ENCODE results near the gene TMEM131. TPM values are rescaled to one million over a fixed set of nuclear protein-coding genes. Genes with fewer than 3 reads are reported as not detected.

Gene TMEM131
- total RNA-seq, 2 experiments from 2014 or later, result 17.4 to 32.3 TPM

- no peaks in the 10 kb centered on the region for H3K9me2 ChIP-seq (ENCODE audit: insufficient read depth, low read length)
- no peak overlapping the region for H3K27ac ChIP-seq (ENCODE audit: low read depth, low read length, poor library complexity, severe bottlenecking)
- H3K4me2 ChIP-seq (ENCODE audit: low read length), result no peak overlapping the region
- no peak for DNase-seq (ENCODE audit: low spot score)
- intact Hi-C loops (cut with micrococcal nuclease; ENCODE audit: unreplicated experiment), result no loop called here
- peaks cover 39% of the 10 kb centered on the region for H3K4me1 ChIP-seq (ENCODE audit: insufficient read depth, low read length, poor library complexity, severe bottlenecking)
- no peak overlapping the region for H3K4me3 ChIP-seq (ENCODE audit: low read depth, low read length, poor library complexity, severe bottlenecking)
- peaks cover 80% of the 10 kb centered on the region for H3K79me2 ChIP-seq (ENCODE audit: insufficient read depth, low read depth, low read length)
- ChIA-PET CTCF (ENCODE audit: unreplicated experiment) (no interaction called here), POLR2A (interaction anchor here (0.6 to 2.7 kb wide), 7 partner anchors 9 to 128 kb away, joined by 3 to 12 read pairs (median 4); no protein-coding TSS in a partner anchor)
- H3K36me3 ChIP-seq (ENCODE audit: insufficient read depth, low read length), result no peaks in the 10 kb centered on the region
- BruUV-seq (replicated peaks), result no TSS peak
- no peak for TF ChIP-seq CTCF (conservative IDR thresholded peaks at IDR 0.05; ENCODE audit: low read length)
- no peak for TF ChIP-seq EZH2phosphoT487 (IDR thresholded peaks at IDR 0.05; ENCODE audit: borderline replicate concordance, low read depth, low read length)
- H3K9me3 ChIP-seq (ENCODE audit: low read length), result peaks cover 4% of the 10 kb centered on the region; the same call in 1 of the 2 replicates
- no peaks in the 10 kb centered on the region for H4K20me1 ChIP-seq (ENCODE audit: insufficient read depth, low read length)
- no peak overlapping the region for H2AFZ ChIP-seq (ENCODE audit: low read length)
These were observed 45.2 kb downstream of the TMEM131 start for GRCh38 chr2:97950329-97951154.

GRCh38 chr2:97948926-97949325 lies 46.8 kb downstream of the TMEM131 start:
- intact Hi-C loops (cut with micrococcal nuclease; ENCODE audit: unreplicated experiment), result no loop called here
- CTCF ChIA-PET (ENCODE audit: unreplicated experiment), result no interaction called here
- Histone ChIP-seq H3K4me2 (ENCODE audit: low read length) (no peak overlapping the region), H3K27ac (ENCODE audit: low read depth, low read length, poor library complexity, severe bottlenecking) (no peak overlapping the region), H4K20me1 (ENCODE audit: insufficient read depth, low read length) (no peaks in the 10 kb centered on the region), H3K9me2 (ENCODE audit: insufficient read depth, low read length) (no peaks in the 10 kb centered on the region), H3K4me1 (ENCODE audit: insufficient read depth, low read length, poor library complexity, severe bottlenecking) (peaks cover 31% of the 10 kb centered on the region), H3K79me2 (ENCODE audit: insufficient read depth, low read depth, low read length) (peaks cover 78% of the 10 kb centered on the region), H3K36me3 (ENCODE audit: insufficient read depth, low read length) (no peaks in the 10 kb centered on the region), H3K9me3 (ENCODE audit: low read length) (0 out of 2 replicates have a peak, but pooled peaks cover 4% of the 10 kb centered on the region), H2AFZ (ENCODE audit: low read length) (no peak overlapping the region), H3K4me3 (ENCODE audit: low read depth, low read length, poor library complexity, severe bottlenecking) (no peak overlapping the region)
- no peak for DNase-seq (ENCODE audit: low spot score)
- BruUV-seq (replicated peaks), result no TSS peak
- POLR2A ChIA-PET, result interaction anchor here (2.7 kb wide), 1 partner anchor 16 kb away, joined by 12 read pairs; no protein-coding TSS in a partner anchor
- no peak for TF ChIP-seq CTCF (conservative IDR thresholded peaks at IDR 0.05; ENCODE audit: low read length)
- no peak for TF ChIP-seq EZH2phosphoT487 (IDR thresholded peaks at IDR 0.05; ENCODE audit: borderline replicate concordance, low read depth, low read length)

GRCh38 chr2:97945791-97946190 lies 50.0 kb downstream of the TMEM131 start:
- Histone ChIP-seq H3K4me1 (ENCODE audit: insufficient read depth, low read length, poor library complexity, severe bottlenecking) (peaks cover 2% of the 10 kb centered on the region), H3K4me2 (ENCODE audit: low read length) (no peak overlapping the region), H3K27ac (ENCODE audit: low read depth, low read length, poor library complexity, severe bottlenecking) (no peak overlapping the region), H3K4me3 (ENCODE audit: low read depth, low read length, poor library complexity, severe bottlenecking) (no peak overlapping the region), H3K36me3 (ENCODE audit: insufficient read depth, low read length) (no peaks in the 10 kb centered on the region), H4K20me1 (ENCODE audit: insufficient read depth, low read length) (no peaks in the 10 kb centered on the region), H3K9me2 (ENCODE audit: insufficient read depth, low read length) (no peaks in the 10 kb centered on the region), H2AFZ (ENCODE audit: low read length) (no peak overlapping the region), H3K9me3 (ENCODE audit: low read length) (0 out of 2 replicates have a peak, but pooled peaks cover 4% of the 10 kb centered on the region), H3K79me2 (ENCODE audit: insufficient read depth, low read depth, low read length) (peaks cover 58% of the 10 kb centered on the region)
- CTCF ChIA-PET (ENCODE audit: unreplicated experiment), result no interaction called here
- DNase-seq (ENCODE audit: low spot score), result no peak
- no TSS peak for BruUV-seq (replicated peaks)
- intact Hi-C loops (cut with micrococcal nuclease; ENCODE audit: unreplicated experiment), result no loop called here
- TF ChIP-seq EZH2phosphoT487 (IDR thresholded peaks at IDR 0.05; ENCODE audit: borderline replicate concordance, low read depth, low read length) (no peak), CTCF (conservative IDR thresholded peaks at IDR 0.05; ENCODE audit: low read length) (no peak)
- POLR2A ChIA-PET, result interaction anchor here (0.7 to 2.8 kb wide), 2 partner anchors 8 to 10 kb away, joined by 3 to 6 read pairs; no protein-coding TSS in a partner anchor
